ENCODE data around the gene BCO1.
"Not testable (repeated sequence)": the region's sequence is repeated elsewhere in the genome, so short reads cannot be mapped to it uniquely, and the experiment has no call there.

Gene BCO1

DNA sequence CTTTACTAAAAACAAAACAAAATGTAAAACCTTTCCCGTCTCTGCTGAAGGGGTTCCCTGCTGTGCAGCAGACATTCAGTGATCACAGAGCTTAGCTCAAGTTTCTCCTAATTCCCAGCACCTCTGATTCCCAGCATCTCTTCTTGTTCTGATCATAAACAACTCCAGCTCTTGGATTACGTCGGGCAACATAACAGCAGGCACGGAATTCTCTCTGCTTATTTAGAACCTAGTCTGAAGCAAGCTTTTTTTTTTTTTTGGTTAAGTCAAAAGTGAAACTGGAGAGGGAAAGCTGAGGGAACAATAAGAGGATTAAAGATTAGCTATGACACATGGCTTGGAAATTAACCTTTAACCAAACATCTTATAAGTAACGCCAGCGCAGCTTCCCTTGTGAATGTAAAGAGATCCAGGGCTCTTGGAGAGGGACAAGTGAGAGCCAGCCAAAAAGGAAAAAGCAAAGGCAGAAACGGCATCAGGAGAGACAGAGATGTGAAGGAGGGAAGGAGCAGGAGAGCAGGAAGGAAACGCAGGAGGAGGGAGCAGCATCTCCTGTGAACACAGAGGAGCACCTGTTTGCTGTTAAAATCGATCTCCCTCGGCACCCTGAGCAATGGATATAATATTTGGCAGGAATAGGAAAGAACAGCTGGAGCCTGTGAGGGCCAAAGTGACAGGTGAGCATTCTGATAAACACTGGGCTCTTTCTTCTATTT lies at the start of gene BCO1:
BCO1 (plus strand) TSS at position 394 of the 716 bp plus-strand sequence; CDS start at position 614, 220 bp downstream.
- no peak for DNase-seq

DNA sequence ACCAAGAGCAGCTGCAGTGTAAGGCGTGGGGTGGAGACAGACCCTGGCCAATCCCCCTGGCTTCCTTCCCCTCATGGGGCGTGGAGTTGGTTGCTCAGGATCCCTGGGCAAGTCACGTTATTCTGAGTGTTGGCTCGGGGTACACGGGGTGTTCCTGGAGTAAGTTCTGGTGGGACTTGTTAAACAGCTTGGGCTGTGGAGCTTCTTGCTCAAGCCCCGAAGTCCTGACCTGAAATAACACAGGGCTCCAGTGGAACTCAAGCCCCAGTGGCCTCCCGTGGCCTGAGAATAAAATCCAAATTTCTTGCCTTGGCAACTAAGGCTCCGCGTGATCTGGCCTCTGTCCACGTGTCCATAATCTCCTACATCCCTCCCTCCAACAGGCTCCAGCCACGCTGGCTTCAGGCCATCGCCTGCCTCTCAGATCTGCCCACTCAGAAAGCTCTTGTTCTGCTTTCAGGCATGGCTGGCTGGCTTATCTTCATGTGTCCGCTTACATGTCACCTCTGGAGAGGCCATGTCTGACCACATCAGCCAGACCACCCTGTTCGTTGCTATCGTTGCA lies 49.3 kb upstream of the BCO1 start:
- DNase-seq, result no peak

GRCh38 chr16:81190667-81191066 lies 47.8 kb upstream of the BCO1 start:
- no peak for DNase-seq

DNA sequence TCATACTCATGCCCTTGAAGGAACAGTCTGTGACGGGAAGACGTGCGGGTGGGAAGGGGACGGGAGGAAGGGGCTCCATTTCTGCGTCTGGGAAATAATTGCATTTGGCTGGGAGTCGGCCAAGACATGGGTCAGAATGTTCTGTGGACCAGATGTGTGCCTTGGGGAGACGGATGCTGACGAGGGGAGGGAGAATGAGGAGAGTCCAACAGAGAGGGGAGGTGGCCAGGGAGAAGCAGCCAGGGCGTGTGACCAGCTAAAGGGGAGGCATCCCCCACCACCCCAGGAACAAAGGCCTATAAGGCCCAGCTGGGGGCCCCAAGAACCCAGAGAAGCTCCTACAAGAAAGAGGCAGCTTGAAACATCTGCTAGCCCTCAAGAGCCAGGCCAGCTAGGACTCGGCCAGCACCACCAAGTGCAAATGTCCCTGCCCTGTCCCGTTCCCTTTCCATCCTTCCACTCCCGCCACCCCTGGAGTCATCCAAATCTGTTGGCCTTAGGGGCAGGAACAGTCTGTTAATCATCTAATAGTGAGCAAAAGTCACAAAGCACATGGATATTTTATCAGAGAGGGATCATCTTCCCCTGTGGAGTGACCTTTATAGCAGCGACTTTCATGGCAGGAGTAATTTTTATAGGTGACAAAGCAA lies 42.5 kb upstream of the BCO1 start:
- DNase-seq, result no peak

- DNase-seq, result no peak
Measured at GRCh38 chr16:81198635-81199034, 39.9 kb upstream of the BCO1 start.

DNA sequence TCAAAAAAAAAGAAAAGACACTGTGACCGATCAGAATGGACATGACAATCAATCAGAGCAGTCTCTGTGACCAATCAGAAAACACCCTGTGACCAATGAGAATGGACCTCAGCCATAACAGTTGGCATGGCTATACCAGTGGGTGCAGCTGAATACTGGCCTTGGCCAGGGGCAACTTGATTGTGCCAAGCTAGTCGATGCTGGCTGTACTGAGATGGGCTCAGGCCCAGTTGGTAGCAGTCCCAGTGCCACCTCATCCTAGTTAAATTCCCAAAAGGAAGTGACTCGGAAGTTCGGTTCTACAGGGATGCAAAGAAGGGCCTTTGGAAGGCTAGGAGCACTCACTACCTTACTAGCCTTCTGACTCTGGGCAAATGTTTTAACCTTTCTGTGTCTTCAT lies 37.2 kb upstream of the BCO1 start:
- DNase-seq, result no peak

DNA sequence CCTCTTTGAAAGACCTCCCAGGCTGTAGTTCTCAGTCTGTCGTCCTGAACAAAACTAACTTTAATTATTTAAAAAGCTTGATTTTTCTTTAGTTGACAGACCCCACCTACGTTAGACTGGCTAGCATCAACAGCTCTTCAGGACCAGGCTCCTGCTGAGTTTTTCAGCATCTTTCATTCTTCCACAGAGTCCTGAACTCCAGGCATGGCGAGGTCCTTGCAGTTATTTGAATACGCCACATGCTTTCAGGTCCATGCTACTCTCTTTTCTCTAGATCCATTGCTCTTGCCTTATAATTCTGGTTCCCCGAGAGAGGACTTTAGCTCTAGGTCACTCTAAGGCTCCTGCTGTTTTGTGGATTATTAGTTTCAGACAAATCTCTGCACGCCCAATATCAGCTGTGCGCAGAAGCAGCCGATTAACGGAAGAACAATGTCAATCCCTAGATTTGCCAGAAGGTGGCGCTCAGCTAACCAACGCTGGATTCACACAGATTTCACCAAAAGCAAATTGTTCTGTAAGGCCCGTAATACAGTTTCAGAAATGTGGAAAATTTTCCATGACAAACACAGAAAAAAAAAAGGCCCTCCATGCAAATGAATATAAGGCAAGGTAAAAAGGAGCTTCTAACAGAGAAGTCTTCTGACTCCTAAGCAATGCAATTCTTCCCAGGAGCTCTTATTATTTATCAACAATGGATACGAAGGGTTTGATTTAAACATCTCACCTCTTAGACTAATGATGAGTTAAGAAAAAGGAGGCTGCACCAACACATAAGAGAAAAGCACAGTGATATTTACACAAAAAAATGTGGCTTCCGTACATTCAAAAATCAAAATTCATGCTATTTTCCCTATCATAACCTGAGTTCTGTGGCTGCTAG lies 33.5 kb upstream of the BCO1 start:
- peak in 1 of 2 donors; percentile 22 for DNase-seq

DNA sequence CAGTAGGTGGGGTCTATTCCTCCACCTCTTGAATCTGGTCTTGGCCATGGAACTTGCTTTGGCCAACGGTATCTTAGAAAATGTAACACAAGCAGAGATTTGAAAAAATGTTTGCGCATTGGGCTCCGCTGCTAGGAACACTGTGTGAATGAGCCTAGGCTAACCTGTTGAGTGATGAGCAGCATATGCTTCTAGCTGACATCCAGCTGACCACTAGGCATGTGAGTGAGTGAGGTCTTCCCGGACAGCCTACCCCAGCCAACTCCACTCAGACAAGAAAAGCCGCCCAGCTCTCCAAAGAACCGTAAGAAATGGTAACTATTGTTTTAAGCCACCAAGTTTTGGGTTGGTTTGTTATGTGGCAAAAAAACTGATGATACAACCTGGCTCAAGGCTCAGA lies 31.4 kb upstream of the BCO1 start:
- no peak for DNase-seq

GRCh38 chr16:81210807-81211206 lies 27.7 kb upstream of the BCO1 start:
- no peak for DNase-seq

DNA sequence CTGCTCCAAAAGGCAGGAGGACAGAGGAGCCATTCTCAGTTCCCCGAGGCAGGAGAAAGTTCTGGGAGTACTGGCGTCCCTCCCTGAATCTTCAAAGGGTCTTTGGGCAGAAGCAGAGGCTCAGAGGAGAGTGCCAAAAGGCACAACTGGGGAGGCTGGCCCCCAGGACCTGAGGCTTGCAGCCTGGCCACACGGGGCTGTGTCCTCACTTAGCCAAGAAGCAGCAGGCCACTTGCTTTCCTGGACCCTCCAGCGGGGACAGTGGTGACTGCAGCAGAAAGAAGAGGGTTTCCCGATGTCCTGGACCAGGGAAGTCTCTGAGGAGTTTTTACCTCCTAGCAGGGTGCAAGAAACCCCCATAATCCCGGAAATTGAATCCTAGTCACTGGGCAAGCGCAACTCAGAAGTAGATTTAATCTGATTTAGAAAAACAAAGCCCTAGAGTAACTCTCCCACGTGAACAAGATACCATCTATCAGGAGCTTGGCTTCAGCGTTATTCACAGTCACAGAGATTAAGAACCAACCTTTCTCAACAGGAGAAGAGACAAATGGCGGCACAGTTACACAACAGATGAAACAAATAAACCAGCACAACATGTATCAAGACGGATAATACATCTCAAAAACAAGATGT lies 25.5 kb upstream of the BCO1 start:
- DNase-seq, result no peak

DNA sequence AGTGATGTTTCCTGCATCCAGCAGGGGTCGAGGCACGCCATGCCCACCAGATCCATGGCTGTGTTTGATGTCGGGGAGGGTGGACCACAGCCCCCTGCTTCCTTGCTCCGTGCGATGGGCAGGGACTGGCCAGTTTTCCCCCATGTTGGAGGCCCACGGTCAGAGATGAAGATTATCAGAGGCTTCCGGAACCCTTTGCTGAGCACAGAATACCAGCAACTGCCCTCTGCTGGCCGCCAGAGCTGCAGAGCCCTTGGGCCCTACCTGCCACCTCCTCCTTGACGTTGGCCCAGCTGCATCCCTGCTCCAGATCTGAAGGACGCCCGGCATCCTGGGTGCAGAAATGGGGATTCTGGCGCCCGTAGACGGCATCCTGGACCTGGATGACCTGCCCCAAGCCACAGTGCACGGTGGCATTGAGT lies 23.7 kb upstream of the BCO1 start:
- DNase-seq, result no peak

GRCh38 chr16:81216114-81216513 lies 22.4 kb upstream of the BCO1 start:
- no peak for DNase-seq

- no peak for DNase-seq
Measured at GRCh38 chr16:81216706-81217105, 21.8 kb upstream of the BCO1 start.

DNA sequence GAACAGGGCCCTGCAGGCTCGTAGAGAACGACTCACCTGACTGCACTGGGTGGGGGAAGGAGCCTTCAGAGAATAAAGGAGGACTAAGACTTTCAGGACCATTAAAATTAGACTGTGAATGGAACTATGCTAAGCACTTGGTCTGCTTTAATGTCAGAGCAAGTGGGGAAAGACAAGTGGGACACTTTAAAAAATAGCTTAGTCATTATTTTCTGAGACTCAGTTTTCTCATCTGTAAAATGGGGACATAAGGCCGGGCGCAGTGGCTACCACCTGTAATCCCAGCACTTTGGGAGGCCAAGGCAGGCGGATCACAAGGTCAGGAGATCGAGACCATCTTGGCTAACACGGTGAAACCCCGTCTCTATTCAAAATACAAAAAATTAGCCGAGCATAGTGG lies 19.3 kb upstream of the BCO1 start:
- DNase-seq, result no peak

- DNase-seq, result no peak
Measured at GRCh38 chr16:81220349-81220748, 18.1 kb upstream of the BCO1 start.

GRCh38 chr16:81221731-81222130 lies 16.8 kb upstream of the BCO1 start:
- no peak for DNase-seq

DNA sequence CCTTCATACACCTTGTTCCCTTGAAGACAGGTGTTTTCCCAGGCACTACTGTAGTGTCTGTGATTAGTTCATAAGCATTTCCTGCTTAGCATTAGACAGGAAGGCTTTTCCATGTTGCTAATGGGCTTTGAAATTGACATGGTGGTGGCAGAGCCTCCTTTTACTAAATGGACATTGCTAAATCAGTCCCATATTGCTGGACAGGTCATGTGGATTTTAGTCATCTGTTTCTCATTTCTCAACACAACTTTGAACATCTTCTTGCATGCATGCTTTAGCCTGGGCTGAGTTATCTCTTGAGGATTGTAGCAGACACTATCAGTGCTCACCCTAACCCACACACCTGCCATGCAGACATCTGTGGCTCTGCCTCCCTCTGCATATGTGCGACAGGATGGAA lies 13.7 kb upstream of the BCO1 start:
- no peak for DNase-seq

DNA sequence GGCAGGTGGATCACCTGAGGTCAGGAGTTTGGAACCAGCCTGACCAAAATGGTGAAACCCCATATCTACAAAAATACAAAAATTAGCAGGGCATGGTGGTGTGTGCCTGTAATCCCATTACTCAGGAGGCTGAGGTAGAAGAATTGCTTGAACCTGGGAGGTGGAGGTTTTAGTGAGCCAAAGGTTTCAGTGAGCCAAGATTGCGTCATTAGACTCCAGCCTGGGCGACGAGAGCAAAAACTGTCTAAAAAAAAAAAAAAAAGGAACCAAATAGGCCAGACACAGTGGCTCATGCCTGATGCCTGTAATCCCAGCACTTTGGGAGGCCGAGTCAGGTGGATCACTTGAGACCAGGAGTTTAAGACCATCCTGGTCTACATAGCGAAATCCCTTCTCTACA lies 12.8 kb upstream of the BCO1 start:
- DNase-seq, result not testable (repeated sequence)

GRCh38 chr16:81227785-81228184 lies 10.7 kb upstream of the BCO1 start:
- no peak for DNase-seq

- DNase-seq, result no peak
Measured at GRCh38 chr16:81229811-81230210, 8.7 kb upstream of the BCO1 start.

GRCh38 chr16:81231014-81231413 lies 7.5 kb upstream of the BCO1 start:
- DNase-seq, result no peak

- no peak for DNase-seq
Measured at GRCh38 chr16:81232740-81233367, 5.6 kb upstream of the BCO1 start.
